K562 (cell line): ENCODE measurements around the gene ANKRD65. TPM values are rescaled to one million over a fixed set of nuclear protein-coding genes. Genes with fewer than 3 reads are reported as not detected.

Experiments
- BCOR ChIP-seq: fragments of 450-650 bp; IDR thresholded peaks from 2 replicates; pipeline ENCODE4 v1.6.1; 2016
- BRD4 ChIP-seq: fragments of 200-600 bp; sonication (generic); IDR thresholded peaks from 2 replicates; pipeline ENCODE4 v1.6.1; 2017; ENCODE audit warnings: inconsistent platforms
- BRD9 ChIP-seq: fragments of 450-650 bp; IDR thresholded peaks from 2 replicates; pipeline ENCODE4 v1.6.1; 2018; ENCODE audit warnings: low read depth; ENCODE audit not compliant: partially characterized antibody
- ELF1 ChIP-seq: fragments of 200-800 bp; sonication (Bioruptor generic); IDR thresholded peaks from 2 replicates; pipeline ENCODE4 v1.6.1; 2016; ENCODE audit warnings: missing genetic modification characterization, missing compliant biosample characterization
- FOXJ2 ChIP-seq: fragments of 200-800 bp; sonication (Bioruptor generic); IDR thresholded peaks from 2 replicates; pipeline ENCODE4 v1.6.1; 2016; ENCODE audit warnings: missing genetic modification characterization, missing compliant biosample characterization
- ILF3 ChIP-seq: fragments of 450-650 bp; IDR thresholded peaks from 2 replicates; pipeline ENCODE4 v1.6.1; 2018; ENCODE audit warnings: antibody characterized with exemption, mild to moderate bottlenecking, moderate library complexity, borderline replicate concordance
- KDM1A ChIP-seq, 2 experiments: fragments of 450-650 bp; IDR thresholded peaks; 2 replicates each; pipeline ENCODE4 v1.6.1; 2016; ENCODE audit warnings: mild to moderate bottlenecking in 2 of 2
- MCM5 ChIP-seq: fragments of 450-650 bp; IDR thresholded peaks from 2 replicates; pipeline ENCODE4 v1.6.1; 2016; ENCODE audit warnings: low read depth
- MED1 ChIP-seq: sonication (generic); formaldehyde crosslinking; IDR thresholded peaks from 2 replicates; pipeline ENCODE4 v1.8.1; 2023; ENCODE audit warnings: missing genetic modification reagents, borderline replicate concordance
- NFRKB ChIP-seq: fragments of 450-650 bp; IDR thresholded peaks from 2 replicates; pipeline ENCODE4 v1.6.1; 2016; ENCODE audit warnings: low read depth
- SETDB1 ChIP-seq: IDR thresholded peaks from one replicate; pipeline ENCODE4 v1.6.1; 2012; ENCODE audit warnings: low read length, control low read depth, inconsistent platforms
- XRCC4 ChIP-seq: IDR thresholded peaks from one replicate; pipeline ENCODE4 v1.6.1; 2011; ENCODE audit not compliant: insufficient read depth, insufficient read length; ENCODE audit errors: extremely low read depth
- ZNF3 ChIP-seq: fragments of 250-450 bp; sonication (Bioruptor Pico); IDR thresholded peaks from 2 replicates; pipeline ENCODE4 v1.5.0; 2021; ENCODE audit warnings: mild to moderate bottlenecking, moderate library complexity
- polyA plus RNA-seq, 8 experiments: library from polyadenylated mRNA; depleted of rRNA in 4 of 8; stranded (reverse) in 5 of 8; unstranded in 3 of 8; fragments of >200 nt; fragmentation: Nextera tagmentation in 2 of 8; fragmentation: Illumina TruSeq in 1 of 8; extraction: Ambion mirVana in 2 of 8; extraction: Trizol in 1 of 8; gene quantifications; 2 replicates each; pipeline versions ENCODE4 v1.2.1 to v1.2.3, GENCODE V29; 2011 to 2014; ENCODE audit warnings: inconsistent platforms in 1 of 8, missing spikeins in 1 of 8
- total RNA-seq, 7 experiments: library from RNA; depleted of rRNA in 6 of 7; stranded (reverse); fragments of >200 nt in 6 of 7; fragmentation: Illumina TruSeq in 2 of 7; extraction: Trizol in 2 of 7; gene quantifications; 2 replicates each; pipeline versions ENCODE4 v1.2.1 to v1.2.3, GENCODE V29; 2011 to 2021; ENCODE audit warnings: low replicate concordance in 1 of 7
- TF ChIP-seq, protein P1 (sequence below): fragments of 250-450 bp; sonication (Bioruptor Pico); IDR thresholded peaks from 2 replicates; pipeline ENCODE4 v1.8.0; 2022; ENCODE audit warnings: inconsistent platforms
- TF ChIP-seq, protein P2 (sequence below): sonication (generic); formaldehyde crosslinking; IDR thresholded peaks from 2 replicates; pipeline ENCODE4 v1.8.1; 2023; ENCODE audit warnings: mild to moderate bottlenecking, missing genetic modification reagents
- TF ChIP-seq, protein P3 (sequence below): fragments of 250-450 bp; sonication (Bioruptor Pico); IDR thresholded peaks from 2 replicates; pipeline ENCODE4 v1.4.0; 2020; ENCODE audit warnings: mild to moderate bottlenecking, moderate library complexity, borderline replicate concordance
- TF ChIP-seq, protein P4 (sequence below): fragments of 450-650 bp; IDR thresholded peaks from 2 replicates; pipeline ENCODE4 v1.6.1; 2017; ENCODE audit warnings: antibody characterized with exemption, mild to moderate bottlenecking

Gene ANKRD65
- total and polyA plus RNA-seq, 9 of the 15 experiments (the other 6 are each of a cell fraction or from before 2014, with no cell fraction given), result not detected

DNA sequence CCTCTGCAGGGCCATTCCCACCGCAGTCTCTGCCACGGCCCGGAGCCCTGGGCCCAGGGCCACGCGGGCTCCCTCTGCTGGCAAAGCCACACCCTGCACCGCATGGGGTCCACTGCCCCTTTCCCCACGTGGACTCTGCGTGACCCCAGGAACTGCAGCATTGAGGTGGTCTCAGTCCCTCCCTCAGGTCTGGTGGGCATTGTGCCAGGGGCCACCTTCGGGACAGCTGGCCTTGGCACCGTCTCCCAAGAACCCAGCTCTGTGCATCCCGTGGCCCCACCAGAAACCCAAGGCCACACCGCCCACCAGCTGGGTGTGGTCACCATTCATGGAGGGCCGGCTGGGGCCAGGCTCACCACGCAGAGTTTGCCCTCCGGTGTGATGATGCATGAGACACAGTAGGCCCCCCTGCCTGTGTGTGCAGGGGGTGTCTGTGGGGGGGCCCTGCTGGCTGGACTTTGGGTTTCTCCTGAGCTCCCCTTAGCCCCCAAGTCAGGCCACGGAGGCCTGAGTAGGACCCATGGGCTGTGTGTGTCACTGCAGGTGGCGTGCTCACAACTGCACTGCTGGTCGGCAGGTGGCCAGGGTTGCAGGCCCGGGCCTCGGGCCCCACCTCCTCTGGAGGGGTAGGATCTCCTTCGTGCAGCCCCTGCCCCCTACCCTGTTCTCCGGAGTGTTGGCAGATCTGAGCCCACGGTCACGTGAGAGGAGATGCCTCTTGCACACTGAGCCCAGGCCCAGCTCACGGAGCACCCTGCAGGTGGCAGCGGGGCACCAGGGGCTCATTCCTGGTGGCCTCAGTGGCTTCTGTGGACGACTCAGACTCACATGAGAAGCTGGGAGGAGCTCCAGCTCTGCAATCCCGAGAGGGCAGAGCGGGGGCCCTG lies 20.2 kb upstream of the ANKRD65 start (continued):
- TF ChIP-seq MED1 (CRISPR knock-in tag) (no peak), MCM5 (no peak), XRCC4 (no peak), BCOR (no peak), ILF3 (no peak), ELF1 (no peak), BRD9 (no peak), NFRKB (no peak), BRD4 (no peak), SETDB1 (no peak), KDM1A (IDR thresholded peaks at IDR 0.05) (no peak), FOXJ2 (tag) (no peak), ZNF3 (no peak)
- TF ChIP-seq, protein P1, sequence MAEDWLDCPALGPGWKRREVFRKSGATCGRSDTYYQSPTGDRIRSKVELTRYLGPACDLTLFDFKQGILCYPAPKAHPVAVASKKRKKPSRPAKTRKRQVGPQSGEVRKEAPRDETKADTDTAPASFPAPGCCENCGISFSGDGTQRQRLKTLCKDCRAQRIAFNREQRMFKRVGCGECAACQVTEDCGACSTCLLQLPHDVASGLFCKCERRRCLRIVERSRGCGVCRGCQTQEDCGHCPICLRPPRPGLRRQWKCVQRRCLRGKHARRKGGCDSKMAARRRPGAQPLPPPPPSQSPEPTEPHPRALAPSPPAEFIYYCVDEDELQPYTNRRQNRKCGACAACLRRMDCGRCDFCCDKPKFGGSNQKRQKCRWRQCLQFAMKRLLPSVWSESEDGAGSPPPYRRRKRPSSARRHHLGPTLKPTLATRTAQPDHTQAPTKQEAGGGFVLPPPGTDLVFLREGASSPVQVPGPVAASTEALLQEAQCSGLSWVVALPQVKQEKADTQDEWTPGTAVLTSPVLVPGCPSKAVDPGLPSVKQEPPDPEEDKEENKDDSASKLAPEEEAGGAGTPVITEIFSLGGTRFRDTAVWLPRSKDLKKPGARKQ (CRISPR knock-in tag), result no peak
- TF ChIP-seq, protein P2, sequence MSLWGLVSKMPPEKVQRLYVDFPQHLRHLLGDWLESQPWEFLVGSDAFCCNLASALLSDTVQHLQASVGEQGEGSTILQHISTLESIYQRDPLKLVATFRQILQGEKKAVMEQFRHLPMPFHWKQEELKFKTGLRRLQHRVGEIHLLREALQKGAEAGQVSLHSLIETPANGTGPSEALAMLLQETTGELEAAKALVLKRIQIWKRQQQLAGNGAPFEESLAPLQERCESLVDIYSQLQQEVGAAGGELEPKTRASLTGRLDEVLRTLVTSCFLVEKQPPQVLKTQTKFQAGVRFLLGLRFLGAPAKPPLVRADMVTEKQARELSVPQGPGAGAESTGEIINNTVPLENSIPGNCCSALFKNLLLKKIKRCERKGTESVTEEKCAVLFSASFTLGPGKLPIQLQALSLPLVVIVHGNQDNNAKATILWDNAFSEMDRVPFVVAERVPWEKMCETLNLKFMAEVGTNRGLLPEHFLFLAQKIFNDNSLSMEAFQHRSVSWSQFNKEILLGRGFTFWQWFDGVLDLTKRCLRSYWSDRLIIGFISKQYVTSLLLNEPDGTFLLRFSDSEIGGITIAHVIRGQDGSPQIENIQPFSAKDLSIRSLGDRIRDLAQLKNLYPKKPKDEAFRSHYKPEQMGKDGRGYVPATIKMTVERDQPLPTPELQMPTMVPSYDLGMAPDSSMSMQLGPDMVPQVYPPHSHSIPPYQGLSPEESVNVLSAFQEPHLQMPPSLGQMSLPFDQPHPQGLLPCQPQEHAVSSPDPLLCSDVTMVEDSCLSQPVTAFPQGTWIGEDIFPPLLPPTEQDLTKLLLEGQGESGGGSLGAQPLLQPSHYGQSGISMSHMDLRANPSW, result no peak
- TF ChIP-seq, protein P3, sequence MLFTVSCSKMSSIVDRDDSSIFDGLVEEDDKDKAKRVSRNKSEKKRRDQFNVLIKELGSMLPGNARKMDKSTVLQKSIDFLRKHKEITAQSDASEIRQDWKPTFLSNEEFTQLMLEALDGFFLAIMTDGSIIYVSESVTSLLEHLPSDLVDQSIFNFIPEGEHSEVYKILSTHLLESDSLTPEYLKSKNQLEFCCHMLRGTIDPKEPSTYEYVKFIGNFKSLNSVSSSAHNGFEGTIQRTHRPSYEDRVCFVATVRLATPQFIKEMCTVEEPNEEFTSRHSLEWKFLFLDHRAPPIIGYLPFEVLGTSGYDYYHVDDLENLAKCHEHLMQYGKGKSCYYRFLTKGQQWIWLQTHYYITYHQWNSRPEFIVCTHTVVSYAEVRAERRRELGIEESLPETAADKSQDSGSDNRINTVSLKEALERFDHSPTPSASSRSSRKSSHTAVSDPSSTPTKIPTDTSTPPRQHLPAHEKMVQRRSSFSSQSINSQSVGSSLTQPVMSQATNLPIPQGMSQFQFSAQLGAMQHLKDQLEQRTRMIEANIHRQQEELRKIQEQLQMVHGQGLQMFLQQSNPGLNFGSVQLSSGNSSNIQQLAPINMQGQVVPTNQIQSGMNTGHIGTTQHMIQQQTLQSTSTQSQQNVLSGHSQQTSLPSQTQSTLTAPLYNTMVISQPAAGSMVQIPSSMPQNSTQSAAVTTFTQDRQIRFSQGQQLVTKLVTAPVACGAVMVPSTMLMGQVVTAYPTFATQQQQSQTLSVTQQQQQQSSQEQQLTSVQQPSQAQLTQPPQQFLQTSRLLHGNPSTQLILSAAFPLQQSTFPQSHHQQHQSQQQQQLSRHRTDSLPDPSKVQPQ (CRISPR knock-in tag), result no peak
- TF ChIP-seq, protein P4, sequence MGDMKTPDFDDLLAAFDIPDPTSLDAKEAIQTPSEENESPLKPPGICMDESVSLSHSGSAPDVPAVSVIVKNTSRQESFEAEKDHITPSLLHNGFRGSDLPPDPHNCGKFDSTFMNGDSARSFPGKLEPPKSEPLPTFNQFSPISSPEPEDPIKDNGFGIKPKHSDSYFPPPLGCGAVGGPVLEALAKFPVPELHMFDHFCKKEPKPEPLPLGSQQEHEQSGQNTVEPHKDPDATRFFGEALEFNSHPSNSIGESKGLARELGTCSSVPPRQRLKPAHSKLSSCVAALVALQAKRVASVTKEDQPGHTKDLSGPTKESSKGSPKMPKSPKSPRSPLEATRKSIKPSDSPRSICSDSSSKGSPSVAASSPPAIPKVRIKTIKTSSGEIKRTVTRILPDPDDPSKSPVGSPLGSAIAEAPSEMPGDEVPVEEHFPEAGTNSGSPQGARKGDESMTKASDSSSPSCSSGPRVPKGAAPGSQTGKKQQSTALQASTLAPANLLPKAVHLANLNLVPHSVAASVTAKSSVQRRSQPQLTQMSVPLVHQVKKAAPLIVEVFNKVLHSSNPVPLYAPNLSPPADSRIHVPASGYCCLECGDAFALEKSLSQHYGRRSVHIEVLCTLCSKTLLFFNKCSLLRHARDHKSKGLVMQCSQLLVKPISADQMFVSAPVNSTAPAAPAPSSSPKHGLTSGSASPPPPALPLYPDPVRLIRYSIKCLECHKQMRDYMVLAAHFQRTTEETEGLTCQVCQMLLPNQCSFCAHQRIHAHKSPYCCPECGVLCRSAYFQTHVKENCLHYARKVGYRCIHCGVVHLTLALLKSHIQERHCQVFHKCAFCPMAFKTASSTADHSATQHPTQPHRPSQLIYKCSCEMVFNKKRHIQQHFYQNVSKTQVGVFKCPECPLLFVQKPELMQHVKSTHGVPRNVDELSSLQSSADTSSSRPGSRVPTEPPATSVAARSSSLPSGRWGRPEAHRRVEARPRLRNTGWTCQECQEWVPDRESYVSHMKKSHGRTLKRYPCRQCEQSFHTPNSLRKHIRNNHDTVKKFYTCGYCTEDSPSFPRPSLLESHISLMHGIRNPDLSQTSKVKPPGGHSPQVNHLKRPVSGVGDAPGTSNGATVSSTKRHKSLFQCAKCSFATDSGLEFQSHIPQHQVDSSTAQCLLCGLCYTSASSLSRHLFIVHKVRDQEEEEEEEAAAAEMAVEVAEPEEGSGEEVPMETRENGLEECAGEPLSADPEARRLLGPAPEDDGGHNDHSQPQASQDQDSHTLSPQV, result no peak
